CD4-positive, alpha-beta T cell treated with Interleukin-6 at 100 ng/mL for 8 hours (primary cell): Measurements from ENCODE around the gene BCKDHB.
"Not testable (repeated sequence)": the region's sequence is repeated elsewhere in the genome, so short reads cannot be mapped to it uniquely, and the experiment has no call there.

ENCODE experiments used
- DNase-seq: peaks from one replicate; pipeline ENCODE4 v3.0.0-alpha.2; 2020; ENCODE audit warnings: mixed read lengths, low spot score

Gene BCKDHB

DNA sequence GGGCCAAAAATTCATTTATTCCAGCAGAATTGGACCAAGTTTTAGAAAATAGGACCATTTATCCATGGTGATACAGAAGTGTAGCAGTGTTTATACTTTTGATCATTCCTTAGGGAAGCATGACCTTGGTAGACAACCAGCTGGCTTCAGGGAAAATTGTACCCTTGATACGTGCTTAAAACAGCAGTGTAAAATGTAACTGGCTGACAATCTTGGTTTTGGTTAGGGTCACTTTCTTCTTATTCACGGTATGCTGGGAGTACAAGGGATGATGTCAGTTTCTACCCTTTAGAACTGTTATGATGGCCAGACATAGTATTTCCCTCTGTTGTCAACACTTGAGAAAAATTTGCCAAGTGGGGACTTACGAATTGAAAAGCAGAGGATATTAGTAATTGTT is 157.1 kb downstream of the BCKDHB start:
- no peak for DNase-seq

DNA sequence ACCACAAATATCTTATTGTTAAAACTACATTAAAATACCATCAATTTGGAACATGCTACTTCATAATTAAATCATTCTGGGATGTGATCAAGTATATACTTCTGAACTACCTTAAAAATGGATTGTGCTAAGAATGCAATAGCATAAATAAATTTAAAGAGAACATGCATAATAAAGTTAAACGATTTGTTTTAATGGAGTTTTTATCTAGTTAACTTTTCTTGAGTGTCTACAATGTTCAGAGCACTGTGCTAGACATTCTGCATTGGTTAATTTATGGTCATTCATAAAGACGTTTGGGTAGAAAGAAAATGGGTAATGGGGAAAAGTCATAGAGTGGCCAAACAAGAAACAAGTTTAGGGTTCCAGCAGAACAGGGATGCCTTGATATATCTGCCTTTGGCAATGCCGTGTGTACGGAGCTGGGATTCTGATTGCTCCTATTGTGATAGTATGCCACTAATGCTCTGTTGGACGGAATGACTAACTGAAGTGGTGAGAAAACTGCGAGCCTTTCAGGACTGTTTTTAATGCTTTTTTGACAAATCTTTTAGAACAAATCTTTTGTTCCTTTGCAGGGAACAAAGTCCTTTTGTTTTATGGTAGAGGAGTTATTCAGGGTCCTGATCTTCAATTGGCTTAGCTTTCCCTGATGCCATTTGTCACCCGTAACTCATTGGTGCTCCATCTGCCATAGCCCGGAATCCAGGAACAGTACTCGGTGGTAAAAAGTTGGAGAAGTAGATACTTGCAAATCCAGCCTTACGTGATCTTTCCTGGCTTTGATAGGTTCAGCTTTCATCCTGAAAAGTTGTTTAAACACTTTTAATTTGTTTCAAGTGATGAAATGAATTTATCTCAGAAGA is 162.6 kb downstream of the BCKDHB start:
- no peak for DNase-seq

DNA sequence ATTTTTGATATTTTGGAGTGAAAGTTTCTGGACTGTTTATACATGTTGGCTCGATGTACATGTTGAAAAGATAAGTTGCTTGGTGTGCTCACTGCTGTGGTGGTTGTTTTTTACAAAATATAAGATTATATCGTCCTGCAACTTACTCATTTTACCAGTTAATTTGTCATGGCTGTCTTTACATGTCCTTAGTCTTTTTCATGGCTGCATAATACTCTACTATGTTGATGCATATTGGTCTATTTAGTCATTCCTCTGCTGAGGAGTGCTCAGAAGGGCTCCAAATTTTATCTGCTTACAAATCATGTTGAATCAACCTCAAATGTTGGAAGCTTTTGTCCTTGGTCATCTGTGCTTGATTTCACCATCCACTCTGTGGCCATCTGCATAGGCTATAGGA is 164.6 kb downstream of the BCKDHB start:
- DNase-seq = no peak

DNA sequence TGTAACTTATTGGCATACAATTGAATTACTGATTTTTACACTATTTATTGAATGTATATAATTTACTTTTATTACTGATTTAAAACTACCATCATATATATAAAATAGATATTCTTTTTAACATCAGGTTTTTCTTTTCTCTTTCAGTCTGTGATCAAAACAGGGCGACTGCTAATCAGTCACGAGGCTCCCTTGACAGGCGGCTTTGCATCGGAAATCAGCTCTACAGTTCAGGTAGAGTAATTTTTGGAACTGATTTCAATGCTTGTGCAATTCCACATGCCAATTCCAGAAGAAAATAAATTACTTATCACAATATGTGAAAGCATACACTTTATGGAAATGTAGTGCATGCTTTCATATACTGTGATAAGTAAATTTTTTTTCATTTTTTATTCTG is 166.5 kb downstream of the BCKDHB start:
- DNase-seq = no peak

DNA sequence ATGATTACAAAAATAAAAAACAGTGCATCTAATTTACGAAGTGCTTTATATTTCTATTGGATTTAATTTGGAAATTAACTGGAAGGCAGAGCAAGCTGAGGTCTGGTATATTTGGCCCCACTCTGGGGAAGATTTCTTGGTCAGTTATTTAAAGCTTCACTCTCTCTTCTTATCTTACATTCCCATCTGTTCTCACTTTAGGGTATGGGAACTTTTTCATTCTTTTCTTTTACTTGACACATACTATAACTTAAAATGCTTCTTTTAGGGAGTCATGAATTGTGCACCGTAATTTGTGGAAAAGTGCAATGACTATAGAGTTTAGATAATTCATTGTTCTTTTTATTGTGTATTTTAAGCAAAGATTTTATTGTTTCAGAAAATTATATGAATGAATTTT is 170.4 kb downstream of the BCKDHB start:
- DNase-seq = no peak

DNA sequence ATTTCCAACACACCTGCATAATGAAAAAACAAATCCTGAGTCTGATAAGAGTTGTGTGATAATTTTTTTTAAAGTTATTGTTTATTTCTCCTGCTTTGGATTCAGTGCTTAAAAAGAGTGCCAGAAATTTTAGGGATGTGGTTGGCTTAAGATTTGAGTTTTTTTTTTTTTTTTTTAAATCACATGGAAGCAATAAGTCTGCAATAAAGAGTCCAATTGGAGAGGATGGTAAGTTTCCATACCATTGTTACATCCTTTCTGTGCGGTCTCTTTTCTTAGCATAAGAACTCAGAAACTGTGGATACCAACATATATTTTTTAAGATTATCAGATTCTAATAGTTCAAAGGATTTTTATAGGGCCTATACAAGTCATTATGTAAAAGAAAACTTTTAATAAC is 171.0 kb downstream of the BCKDHB start:
- DNase-seq = no peak

DNA sequence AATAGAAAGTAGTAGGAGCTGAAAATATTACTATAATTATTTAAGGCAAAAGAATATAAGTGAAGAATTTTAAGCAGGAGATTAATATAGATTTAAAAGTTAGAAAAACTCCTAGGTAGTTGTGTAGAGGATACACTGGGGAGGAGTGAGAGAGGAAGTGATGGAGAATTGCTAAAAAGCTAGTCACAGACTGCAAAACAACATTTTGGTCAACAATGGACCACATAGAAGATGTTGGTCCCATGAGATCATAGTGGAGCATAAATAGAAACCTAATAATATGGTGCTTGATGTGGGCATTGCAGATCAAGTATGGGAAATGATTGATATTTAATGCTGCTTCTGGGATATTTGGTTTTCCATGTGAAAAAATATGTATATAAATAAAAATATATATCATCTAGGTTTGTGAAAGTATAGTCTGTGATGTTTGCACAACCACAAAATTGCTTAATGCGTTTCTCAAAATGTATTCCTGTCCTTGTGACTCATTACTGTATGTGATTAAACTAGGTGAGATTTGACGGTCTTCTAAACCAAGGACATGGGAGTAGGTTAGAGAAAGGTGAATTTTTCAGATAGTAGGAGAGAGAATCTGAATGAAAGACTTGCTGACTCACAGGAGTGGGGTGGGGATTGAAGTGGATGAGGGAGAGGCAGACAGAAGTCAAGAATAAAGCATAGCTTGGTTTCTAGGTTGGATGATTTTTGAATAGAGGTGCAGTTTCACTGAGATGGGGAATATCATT is 174.0 kb downstream of the BCKDHB start:
- DNase-seq = no peak

DNA sequence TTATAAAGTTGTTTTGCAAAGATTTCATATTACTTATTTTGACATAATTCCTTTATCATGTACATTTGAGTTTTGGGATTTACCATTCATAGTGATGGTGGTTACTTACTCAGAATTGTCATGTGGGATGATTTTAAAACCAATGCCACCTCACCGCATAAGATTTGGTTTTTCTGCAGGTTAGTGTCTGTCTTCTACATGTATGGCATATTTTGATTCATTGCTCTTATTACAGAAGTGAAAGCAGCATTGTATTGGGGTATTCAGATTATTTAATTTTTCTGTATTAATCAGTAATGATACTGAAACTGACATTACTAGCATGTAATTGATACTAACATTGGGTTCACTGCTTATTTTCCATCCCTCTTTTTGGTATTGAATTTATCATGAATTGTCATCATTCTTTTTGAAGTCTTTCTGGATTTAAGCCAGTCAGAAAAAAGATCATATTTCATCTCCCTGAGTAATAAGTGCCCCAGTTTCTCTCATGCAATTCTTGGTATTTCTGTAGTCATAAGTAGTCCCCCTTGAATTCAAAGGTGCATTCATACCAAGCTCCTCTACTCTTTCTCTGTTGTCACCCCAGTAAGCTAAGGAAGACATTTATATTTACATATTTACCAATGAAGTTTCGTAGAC is 176.6 kb downstream of the BCKDHB start:
- no peak for DNase-seq

DNA sequence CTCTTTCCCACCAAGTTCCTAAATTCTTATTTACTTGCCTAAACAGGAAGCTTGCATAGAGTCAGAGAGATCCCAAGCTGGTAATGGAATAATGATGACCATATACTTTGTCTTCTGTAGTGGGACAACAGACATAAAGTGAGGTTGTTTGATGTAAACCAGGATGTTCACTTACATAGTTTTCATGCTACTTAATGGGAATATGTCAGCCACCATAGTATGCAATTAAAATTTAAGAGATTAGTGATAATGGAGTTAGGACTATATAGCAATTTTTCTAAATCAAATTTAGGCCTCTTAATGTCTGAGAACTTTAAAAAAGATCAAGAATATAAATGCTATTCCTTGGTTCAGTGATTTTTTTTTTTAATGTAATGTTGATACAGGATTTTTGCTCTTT is 180.6 kb downstream of the BCKDHB start:
- no peak for DNase-seq

DNA sequence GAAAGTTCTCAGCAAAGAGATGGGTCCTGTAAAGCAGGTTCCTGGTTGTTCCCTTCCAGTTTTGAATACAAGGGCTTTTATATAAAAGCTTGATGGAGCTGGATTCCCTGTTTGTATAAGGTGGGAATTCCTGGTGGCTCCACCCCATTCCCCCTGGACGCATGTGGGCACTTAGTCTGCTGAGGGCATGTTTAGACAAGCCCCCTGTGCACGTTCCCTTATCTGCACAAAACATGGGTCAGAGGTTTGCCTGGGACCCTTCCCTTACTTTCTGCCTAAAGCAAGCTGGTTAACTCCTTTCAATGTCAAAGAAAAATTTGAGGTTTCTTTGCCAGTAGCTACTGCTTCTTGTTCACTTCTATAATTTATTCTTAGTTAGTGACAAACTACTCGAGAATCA is 181.1 kb downstream of the BCKDHB start:
- DNase-seq = no peak

DNA sequence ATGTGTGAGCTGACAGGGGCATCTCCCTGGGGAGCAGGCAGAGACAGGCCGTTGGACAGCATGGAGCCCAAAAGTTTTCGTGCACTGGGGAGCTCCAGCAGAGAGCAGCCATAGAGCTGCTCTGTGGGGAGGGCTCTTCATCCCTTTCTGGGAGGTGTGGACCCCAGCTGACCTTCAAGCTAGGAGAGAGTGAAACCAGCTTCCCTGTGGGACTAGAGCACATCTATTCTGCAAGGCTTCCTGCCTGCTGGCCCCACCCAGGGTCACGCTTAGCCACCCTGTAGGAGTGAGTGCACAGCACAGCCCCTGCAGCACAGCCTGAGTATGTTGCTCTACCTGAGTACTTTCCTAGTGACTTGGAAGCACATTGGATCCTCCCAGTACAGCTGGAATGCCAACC is 183.3 kb downstream of the BCKDHB start:
- DNase-seq = no peak

DNA sequence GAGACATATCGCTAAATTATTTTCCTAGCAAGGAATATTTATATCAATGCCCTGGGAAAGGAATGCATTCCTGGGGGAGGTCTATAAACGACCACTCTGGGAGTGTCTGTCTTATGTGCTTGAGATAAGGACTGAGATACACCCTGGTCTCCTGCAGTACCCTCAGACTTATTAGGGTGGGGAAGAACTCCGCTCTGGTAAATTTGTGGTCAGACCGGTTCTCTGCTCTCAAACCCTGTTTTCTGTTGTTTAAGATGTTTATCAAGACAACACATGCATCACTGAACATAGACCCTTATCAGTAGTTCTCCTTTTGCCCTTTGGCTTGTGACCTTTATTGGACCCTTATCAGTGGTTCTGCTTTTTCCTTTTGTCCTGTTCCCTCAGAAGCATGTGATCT is 188.1 kb downstream of the BCKDHB start:
- not testable (repeated sequence) for DNase-seq

DNA sequence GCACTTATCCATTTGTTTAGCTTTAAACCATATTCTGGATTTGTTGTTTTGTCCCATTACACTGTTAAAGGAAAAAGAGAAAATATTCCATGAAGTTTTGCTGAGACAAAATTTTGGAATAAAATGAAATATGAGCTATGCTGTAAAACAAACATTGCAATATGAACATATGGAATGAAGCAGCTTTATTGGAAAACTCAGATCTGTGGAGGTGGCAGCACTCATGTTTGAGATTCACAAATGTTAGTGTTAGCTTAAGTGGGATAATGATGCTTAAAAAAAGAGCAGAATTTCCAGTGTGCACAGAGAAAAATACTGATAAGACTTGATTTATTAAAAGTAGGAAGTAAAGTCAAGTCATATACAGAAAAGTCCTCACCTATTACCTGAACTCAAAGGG is 196.2 kb downstream of the BCKDHB start:
- DNase-seq = no peak

DNA sequence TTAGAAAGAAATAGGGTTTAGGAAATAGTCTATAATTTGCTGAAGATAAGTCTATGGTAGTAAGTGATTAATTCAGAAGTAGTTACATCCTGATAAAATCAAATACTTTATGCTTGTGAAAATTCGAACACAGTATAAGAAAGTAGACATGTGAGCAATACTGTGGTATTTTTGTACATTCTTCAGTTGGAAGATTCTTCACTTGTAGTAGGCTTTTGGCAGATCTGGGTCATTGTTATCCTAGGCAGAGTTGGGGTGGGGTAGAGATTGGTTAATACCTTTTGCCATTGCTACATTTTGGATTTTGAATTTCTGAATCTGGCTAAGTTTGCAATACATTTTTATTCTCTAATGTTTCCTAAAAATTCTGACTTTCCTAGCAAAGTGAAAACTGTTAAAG is 197.5 kb downstream of the BCKDHB start:
- DNase-seq = no peak

DNA sequence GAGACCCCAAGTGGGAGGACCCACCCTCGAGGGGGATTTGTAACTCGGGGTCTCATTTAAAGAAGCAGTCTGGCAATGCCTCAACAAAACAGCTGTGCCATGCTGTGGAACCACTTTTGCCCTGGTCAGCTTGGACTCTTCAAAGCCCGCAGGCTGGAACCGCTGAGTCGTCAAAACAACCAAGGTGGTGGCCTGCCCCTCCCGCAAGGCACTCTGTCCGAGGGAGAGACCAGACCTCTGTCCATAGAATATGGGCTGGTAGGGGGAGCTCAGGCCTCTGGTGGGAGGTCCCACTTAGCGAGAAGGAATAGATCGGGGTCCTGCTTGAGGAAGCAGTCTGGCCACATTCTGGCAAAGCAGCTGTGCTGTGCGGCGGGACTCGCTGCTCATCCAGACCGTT is 208.1 kb downstream of the BCKDHB start:
- DNase-seq = no peak

DNA sequence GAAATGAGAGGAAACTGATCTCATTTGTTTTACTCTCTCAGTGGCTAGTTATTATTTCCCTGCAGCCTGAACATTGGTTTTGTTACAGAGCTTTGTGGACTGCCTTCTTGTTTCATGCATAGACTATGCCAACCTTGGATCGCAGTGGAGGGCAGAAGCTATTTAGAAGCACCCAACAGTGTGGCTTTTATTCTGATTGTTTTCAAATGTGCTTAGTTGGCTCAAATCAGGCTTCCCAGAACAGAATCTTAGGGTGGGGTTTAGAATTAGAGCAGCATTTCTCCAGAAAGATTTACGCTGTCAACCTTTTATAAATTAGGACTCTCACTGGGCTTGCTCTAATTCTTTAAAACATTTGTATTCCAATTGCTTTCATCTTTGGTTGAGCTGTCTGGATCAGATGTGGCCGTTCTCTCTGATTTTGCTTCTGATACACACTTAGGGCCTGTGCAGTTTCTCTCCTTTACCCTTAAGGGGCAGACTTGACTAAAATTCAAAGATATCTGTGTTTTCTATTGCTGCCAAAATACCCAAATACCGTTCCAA is 210.3 kb downstream of the BCKDHB start:
- no peak for DNase-seq

DNA sequence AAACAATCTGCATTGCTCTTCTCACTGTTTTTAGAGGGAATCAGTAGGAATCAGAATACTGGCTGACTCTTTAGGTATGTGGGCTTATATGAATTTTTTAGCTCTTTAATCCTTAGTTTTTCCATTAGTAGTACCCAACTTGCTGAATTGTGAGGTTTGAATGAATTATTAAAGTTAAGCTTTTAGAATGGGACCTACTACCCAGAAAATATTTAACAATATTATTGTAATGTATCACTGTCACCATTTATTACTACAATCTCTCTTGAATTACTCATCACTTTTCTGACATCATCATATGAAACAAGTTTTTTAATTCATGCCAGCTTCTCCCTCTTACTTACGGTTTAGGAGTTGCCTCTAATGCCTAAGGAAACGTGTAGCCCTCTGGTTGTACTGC is 212.7 kb downstream of the BCKDHB start:
- DNase-seq = no peak

DNA sequence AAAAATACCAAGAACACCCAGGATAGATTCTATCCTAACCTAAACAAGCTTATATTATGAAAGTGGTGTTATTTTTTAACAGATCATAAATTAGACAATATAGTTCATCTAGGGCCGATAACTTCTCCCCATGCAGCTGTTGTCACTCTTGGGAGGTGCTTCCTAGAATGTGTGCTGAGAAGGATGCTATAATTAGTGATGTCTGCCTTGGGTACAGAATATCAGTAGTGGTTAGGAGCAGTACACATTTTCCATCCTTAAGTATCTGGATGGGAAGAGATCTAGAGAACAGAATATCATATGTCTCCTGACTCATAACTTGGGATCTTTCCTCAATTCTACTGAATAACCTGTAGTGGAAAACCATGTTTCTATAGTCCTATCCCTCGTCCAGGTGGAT is 214.5 kb downstream of the BCKDHB start:
- DNase-seq = no peak

DNA sequence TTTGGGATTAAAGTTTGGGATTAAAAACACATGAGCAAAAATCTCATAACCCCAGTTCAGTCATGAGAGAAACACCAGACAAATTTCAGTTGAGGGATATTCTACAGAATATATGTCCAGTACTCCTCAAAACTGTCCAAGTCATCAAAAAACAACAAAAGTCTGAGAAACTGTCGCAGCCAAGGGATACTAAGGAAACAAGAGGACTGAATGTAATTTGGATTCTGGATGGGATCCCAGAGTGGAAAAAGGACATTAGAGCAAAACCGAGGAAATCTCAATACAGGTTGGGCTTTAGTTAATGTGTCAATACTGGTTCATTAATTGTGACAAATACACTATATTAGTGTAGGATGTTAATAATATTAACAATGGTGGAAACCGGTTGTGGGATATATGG is 219.3 kb downstream of the BCKDHB start:
- DNase-seq = no peak

DNA sequence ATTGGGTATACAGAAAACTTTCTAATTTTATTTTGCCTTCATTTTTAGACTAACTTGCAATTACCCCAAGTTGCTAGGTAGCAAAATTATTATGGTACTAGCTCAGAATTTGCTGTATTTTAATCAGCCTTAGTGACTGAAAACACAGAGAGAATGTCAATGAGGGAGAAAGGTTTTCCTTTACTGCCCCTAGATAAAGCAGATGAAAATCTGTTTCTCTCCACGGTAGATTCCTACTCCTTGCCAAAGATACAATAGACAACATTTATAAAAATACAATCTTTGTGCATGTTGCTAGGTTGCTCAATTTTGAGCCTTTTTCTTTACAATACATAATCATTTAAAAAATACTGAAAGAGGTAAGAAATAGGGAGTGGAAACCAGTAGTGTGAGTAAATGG is 222.2 kb downstream of the BCKDHB start:
- DNase-seq = no peak

DNA sequence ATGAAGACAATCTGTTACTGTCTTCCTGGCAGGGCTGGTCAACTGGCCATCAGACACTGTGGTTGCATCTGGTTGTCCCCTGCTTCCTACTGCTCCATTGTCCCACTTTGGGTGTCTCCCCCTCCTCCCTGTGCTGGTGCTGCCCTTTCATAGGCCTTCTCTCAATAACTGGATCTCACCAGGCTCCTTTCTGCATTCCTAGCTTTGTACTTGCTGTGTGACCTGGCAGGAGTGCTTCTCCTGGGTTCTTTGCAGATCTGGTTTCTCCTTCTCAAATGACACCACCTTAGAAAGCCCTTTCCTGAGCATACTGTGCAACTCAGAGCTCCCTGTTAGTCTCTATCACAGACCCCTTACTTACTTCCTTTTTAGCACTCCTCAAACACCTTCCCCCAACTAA is 223.0 kb downstream of the BCKDHB start:
- no peak for DNase-seq

DNA sequence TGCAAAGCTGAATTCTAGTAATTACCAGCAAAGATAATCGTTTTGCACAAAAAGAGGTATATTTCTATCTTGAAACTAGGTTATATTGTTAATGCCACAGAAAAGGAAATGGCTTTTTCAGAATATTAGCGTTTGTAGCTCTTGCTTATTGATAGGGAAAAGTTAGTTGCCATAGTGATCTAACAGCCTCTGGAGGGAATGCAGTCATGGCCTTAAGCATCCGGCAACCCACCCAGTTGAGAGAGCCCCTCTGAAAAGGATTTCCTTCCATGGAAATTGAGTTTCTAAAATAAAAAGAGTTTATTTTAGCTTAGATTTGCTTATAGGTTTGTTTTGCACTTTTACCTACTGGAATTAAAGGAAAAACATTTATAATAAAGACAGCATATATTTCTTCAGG is 224.5 kb downstream of the BCKDHB start:
- DNase-seq = no peak

DNA sequence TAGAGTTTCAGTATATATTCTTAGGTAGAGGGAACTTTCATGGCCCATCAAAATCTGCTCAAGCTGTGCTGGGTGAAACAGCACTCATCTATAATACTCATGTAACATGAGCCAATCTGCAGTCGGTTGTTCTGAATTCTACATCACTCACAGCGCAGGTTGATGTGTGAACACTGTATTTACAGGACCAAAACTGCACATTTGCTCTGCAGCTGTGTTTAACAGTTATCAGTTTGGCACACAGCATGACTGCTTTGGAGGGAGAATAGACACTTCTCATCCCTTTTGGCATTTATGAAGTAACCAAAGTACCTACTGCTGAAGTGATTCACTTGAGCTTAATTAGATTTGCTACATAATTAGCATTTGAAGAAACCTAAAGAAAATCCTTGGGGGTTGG is 225.1 kb downstream of the BCKDHB start:
- no peak for DNase-seq
